Testis (tissue), 3 donors: ENCODE data around the gene GATB. TPM values are rescaled to one million over a fixed set of nuclear protein-coding genes. Genes with fewer than 3 reads are reported as not detected.

Source experiments
- DNase-seq: peaks from one replicate; pipeline ENCODE4 v3.0.0-alpha.2; 2019
- H3K27ac ChIP-seq, 2 donors: fragments of 200-600 bp; sonication (generic); one replicate each; pipeline ENCODE4 v1.5.1; 2019
- H3K27me3 ChIP-seq: fragments of 200-600 bp; sonication (generic); one replicate; pipeline ENCODE4 v1.5.1; 2019
- H3K36me3 ChIP-seq: fragments of 200-600 bp; sonication (generic); one replicate; pipeline ENCODE4 v1.5.1; 2017; ENCODE audit warnings: low read depth; ENCODE audit errors: missing control alignments
- H3K4me1 ChIP-seq: fragments of 200-600 bp; sonication (generic); one replicate; pipeline ENCODE4 v1.5.1; 2019
- H3K4me3 ChIP-seq, 2 donors: fragments of 200-600 bp; sonication (generic); one replicate each; pipeline ENCODE4 v1.5.1; 2017 to 2019
- H3K9me3 ChIP-seq: fragments of 200-600 bp; sonication (generic); one replicate; pipeline ENCODE4 v1.5.1; 2017
- POLR2A ChIP-seq: fragments of 450-650 bp; IDR thresholded peaks from one replicate; pipeline ENCODE4 v1.6.1; 2017; ENCODE audit warnings: antibody characterized with exemption, mild to moderate bottlenecking, moderate library complexity
- WGBS, 2 donors: methylation state at CpG; one replicate each; pipeline ENCODE4 v1.1.5; 2018; 5-methylcytosine and 5-hydroxymethylcytosine counted together
- intact Hi-C: fragments of 100-400 bp; cut with DNase I; formaldehyde crosslinking; loops from one replicate; pipeline ENCODE4 v1.15.1; 2023; ENCODE audit warnings: low total_unique reads
- polyA plus RNA-seq: library from polyadenylated mRNA; stranded (reverse); fragments of 350-450 nt; fragmentation: Illumina TruSeq; extraction: RNeasy Lipid Tissue Mini Kit (QIAGEN cat#74804); gene quantifications from one replicate; pipeline ENCODE4 v1.2.3, GENCODE V29; 2014; ENCODE audit warnings: low read depth, low replicate concordance; ENCODE audit not compliant: insufficient read depth
- total RNA-seq, 2 donors: library from RNA; depleted of rRNA; stranded (reverse); fragments of >200 nt; gene quantifications; one replicate each; pipeline ENCODE4 v1.2.3, GENCODE V29; 2016
- TF ChIP-seq, protein P1 (sequence below), 3 experiments: fragments of 450-650 bp in 2 of 3; fragments of 200-600 bp in 1 of 3; sonication (generic) in 1 of 3; IDR thresholded peaks; one replicate each; pipeline ENCODE4 v1.5.1; 2016 to 2019; ENCODE audit warnings: antibody characterized with exemption in 3 of 3, mild to moderate bottlenecking in 2 of 3, moderate library complexity in 1 of 3

The GATB gene
- total and polyA plus RNA-seq, 3 donors from 2014 or later, result 21.9 to 49.4 (median 44.7) TPM

GRCh38 chr4:151624626-151625565, 135.9 kb downstream of the GATB start:
- Histone ChIP-seq H3K36me3 (no peaks in the 10 kb centered on the region), H3K27ac (no peak overlapping the region), H3K27me3 (no peaks in the 10 kb centered on the region), H3K9me3 (no peaks in the 10 kb centered on the region), H3K4me3 (no peak overlapping the region), H3K4me1 (no peaks in the 10 kb centered on the region)
- 47 to 76% methylated on average over 14 of the region's 14 CpGs for WGBS, 2 donors
- DNase-seq, result peak; percentile 20
- intact Hi-C loops, result no loop called here
- TF ChIP-seq POLR2A, result no peak
- TF ChIP-seq, protein P1, sequence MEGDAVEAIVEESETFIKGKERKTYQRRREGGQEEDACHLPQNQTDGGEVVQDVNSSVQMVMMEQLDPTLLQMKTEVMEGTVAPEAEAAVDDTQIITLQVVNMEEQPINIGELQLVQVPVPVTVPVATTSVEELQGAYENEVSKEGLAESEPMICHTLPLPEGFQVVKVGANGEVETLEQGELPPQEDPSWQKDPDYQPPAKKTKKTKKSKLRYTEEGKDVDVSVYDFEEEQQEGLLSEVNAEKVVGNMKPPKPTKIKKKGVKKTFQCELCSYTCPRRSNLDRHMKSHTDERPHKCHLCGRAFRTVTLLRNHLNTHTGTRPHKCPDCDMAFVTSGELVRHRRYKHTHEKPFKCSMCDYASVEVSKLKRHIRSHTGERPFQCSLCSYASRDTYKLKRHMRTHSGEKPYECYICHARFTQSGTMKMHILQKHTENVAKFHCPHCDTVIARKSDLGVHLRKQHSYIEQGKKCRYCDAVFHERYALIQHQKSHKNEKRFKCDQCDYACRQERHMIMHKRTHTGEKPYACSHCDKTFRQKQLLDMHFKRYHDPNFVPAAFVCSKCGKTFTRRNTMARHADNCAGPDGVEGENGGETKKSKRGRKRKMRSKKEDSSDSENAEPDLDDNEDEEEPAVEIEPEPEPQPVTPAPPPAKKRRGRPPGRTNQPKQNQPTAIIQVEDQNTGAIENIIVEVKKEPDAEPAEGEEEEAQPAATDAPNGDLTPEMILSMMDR (IDR thresholded peaks at IDR 0.05), result no peak
